H4 (cell line): ENCODE data around the gene A4GNT. TPM values are rescaled to one million over a fixed set of nuclear protein-coding genes. Genes with fewer than 3 reads are reported as not detected.
A peak's percentile ranks its signal among the peaks of the same experiment; 100 is the strongest.
"Not testable (repeated sequence)": the region's sequence is repeated elsewhere in the genome, so short reads cannot be mapped to it uniquely, and the experiment has no call there.

Experiments used
- DNase-seq: peaks from one replicate; pipeline ENCODE4 v3.0.0-alpha.2; 2015; ENCODE audit warnings: low spot score
- total RNA-seq: library from RNA; depleted of rRNA; stranded (reverse); fragments of >200 nt; shearing (Covaris generic); gene quantifications from 2 replicates; pipeline ENCODE4 v1.2.3, GENCODE V29; 2014

Gene A4GNT
- total RNA-seq, 1 experiment from 2014 or later: not detected

GRCh38 chr3:138118612-138119422 lies 13.4 kb downstream of the A4GNT start:
- peak; percentile 78 for DNase-seq

GRCh38 chr3:138114988-138115971 lies 16.9 kb downstream of the A4GNT start, which contains the start of gene DZIP1L:
DZIP1L (minus strand) TSS chr3:138115608; CDS start chr3:138103971, 11,637 bp downstream.
- peak; percentile 71 for DNase-seq

- DNase-seq: no peak
Measured at GRCh38 chr3:138114431-138114918, 17.7 kb downstream of the A4GNT start.

GRCh38 chr3:138113326-138113725 lies 18.9 kb downstream of the A4GNT start:
- no peak for DNase-seq

GRCh38 chr3:138112362-138112761 lies 19.8 kb downstream of the A4GNT start:
- DNase-seq: no peak

- no peak for DNase-seq
Measured at GRCh38 chr3:138105598-138105997, 26.6 kb downstream of the A4GNT start.

- DNase-seq: no peak
Measured at GRCh38 chr3:138103466-138103865, 28.7 kb downstream of the A4GNT start.

GRCh38 chr3:138101351-138101940 lies 30.7 kb downstream of the A4GNT start:
- DNase-seq: not testable (repeated sequence)

GRCh38 chr3:138099417-138099816 lies 32.8 kb downstream of the A4GNT start:
- DNase-seq: no peak

GRCh38 chr3:138097192-138098172 lies 34.7 kb downstream of the A4GNT start:
- DNase-seq: no peak

GRCh38 chr3:138093721-138094120 lies 38.5 kb downstream of the A4GNT start:
- DNase-seq: no peak

- DNase-seq: no peak
Measured at GRCh38 chr3:138092023-138092422, 40.2 kb downstream of the A4GNT start.

- DNase-seq: no peak
Measured at GRCh38 chr3:138089091-138089490, 43.1 kb downstream of the A4GNT start.

GRCh38 chr3:138085745-138086144 lies 46.4 kb downstream of the A4GNT start:
- not testable (repeated sequence) for DNase-seq

GRCh38 chr3:138084196-138084595 lies 48.0 kb downstream of the A4GNT start:
- no peak for DNase-seq

- DNase-seq: peak; percentile 32
Measured at GRCh38 chr3:138082992-138083386, 49.2 kb downstream of the A4GNT start.

- DNase-seq: peak; percentile 99
Measured at GRCh38 chr3:138082085-138082991, 49.9 kb downstream of the A4GNT start.

GRCh38 chr3:138081371-138082084 lies 50.7 kb downstream of the A4GNT start:
- no peak for DNase-seq

GRCh38 chr3:138079901-138080300 lies 52.3 kb downstream of the A4GNT start:
- no peak for DNase-seq
